MCF 10A (cell line): Measurements from ENCODE around the gene PPP4R1. TPM values are rescaled to one million over a fixed set of nuclear protein-coding genes. Genes with fewer than 3 reads are reported as not detected.

ENCODE experiments used
- BruUV-seq: library from RNA; stranded (reverse); fragments of 400-500 nt; replicated peaks from 2 replicates; lab custom pipeline; 2021; lab: Mats Ljungman, UMichigan
- CTCF ChIA-PET: fragments of 300-600 bp; sonication (Branson Sonifier 250); formaldehyde crosslinking; extraction: SDS; loops from one replicate; lab custom pipeline; 2021; ENCODE audit warnings: antibody characterized with exemption, inconsistent platforms; lab: Yijun Ruan, JAX
- POLR2A ChIA-PET: fragments of 300-600, 350-650 bp; sonication (Branson Sonifier 250); formaldehyde crosslinking; extraction: SDS; loops from one replicate; lab custom pipeline; 2020; ENCODE audit warnings: antibody characterized with exemption, inconsistent platforms; lab: Yijun Ruan, JAX
- DNase-seq: peaks from one replicate; pipeline ENCODE4 v3.0.0-alpha.2; 2018; ENCODE audit not compliant: unreplicated experiment
- H3K27ac Mint-ChIP-seq: one replicate; pipeline ENCODE4 v1.8.0; 2022; ENCODE audit warnings: mild to moderate bottlenecking, low read depth, mixed read lengths; ENCODE audit not compliant: unreplicated experiment
- H3K27me3 Mint-ChIP-seq: one replicate; pipeline ENCODE4 v1.8.0; 2022; ENCODE audit warnings: mixed read lengths; ENCODE audit not compliant: insufficient read depth, unreplicated experiment
- H3K36me3 Mint-ChIP-seq: one replicate; pipeline ENCODE4 v1.8.0; 2022; ENCODE audit warnings: mild to moderate bottlenecking, moderate library complexity, mixed read lengths; ENCODE audit not compliant: insufficient read depth, unreplicated experiment
- H3K4me1 Mint-ChIP-seq: one replicate; pipeline ENCODE4 v1.8.0; 2022; ENCODE audit warnings: mixed read lengths; ENCODE audit not compliant: insufficient read depth, unreplicated experiment
- H3K4me3 Mint-ChIP-seq: one replicate; pipeline ENCODE4 v1.8.0; 2022; ENCODE audit warnings: mild to moderate bottlenecking, moderate library complexity, mixed read lengths; ENCODE audit not compliant: unreplicated experiment
- H3K9me3 Mint-ChIP-seq: one replicate; pipeline ENCODE4 v1.8.0; 2022; ENCODE audit warnings: mixed read lengths; ENCODE audit not compliant: unreplicated experiment
- intact Hi-C: fragments of 100-400 bp; cut with micrococcal nuclease; formaldehyde crosslinking; loops from 2 replicates; pipeline ENCODE4 v1.14.1; 2022
- total RNA-seq: library from RNA; stranded (reverse); gene quantifications from 2 replicates; pipeline ENCODE4 v1.2.3, GENCODE V29; 2022
- TF ChIP-seq, protein P1 (sequence below): fragments of 200-600 bp; IDR thresholded peaks from one replicate; pipeline ENCODE4 v1.8.0; 2022; ENCODE audit warnings: antibody characterized with exemption, mild to moderate bottlenecking; ENCODE audit not compliant: unreplicated experiment

Gene PPP4R1
- total RNA-seq, 1 experiment from 2014 or later, result 109 TPM

DNA sequence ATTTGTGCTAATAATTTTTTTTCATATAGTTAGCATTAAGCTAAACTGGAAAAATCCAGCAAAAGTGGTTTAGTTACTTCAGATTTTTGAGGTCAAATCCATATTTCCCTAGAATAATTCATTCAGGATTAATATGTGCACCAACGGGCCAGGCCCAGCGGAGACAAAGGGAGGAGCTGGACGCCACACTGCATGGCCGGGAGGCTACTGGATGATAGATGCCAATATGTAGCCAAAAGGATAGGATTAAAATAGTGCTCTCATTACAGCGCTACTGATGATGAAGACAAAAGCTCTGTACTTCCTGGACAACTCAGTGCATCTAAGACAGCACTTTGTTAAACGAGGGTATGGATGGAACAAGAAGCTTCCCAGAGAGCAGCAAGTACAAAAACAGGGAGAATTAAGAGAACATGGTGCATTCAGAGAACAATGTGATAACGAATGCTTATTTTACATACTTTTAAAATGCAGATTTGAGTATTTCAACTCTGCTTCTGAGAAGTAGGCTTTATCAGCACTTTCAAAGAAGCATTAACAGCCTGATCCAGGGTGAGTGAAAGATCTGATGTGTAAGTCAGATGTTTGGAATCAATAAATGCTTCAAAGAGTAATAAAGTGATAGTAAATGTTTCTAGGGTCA lies 39.8 kb downstream of the PPP4R1 start:
- Mint-ChIP-seq H3K4me1 (peaks cover 35% of the 10 kb centered on the region), H3K4me3 (no peak overlapping the region), H3K9me3 (no peaks in the 10 kb centered on the region), H3K36me3 (peaks cover 66% of the 10 kb centered on the region), H3K27me3 (no peaks in the 10 kb centered on the region), H3K27ac (no peak overlapping the region)
- no peak for DNase-seq
- BruUV-seq, result no TSS peak
- TF ChIP-seq, protein P1, sequence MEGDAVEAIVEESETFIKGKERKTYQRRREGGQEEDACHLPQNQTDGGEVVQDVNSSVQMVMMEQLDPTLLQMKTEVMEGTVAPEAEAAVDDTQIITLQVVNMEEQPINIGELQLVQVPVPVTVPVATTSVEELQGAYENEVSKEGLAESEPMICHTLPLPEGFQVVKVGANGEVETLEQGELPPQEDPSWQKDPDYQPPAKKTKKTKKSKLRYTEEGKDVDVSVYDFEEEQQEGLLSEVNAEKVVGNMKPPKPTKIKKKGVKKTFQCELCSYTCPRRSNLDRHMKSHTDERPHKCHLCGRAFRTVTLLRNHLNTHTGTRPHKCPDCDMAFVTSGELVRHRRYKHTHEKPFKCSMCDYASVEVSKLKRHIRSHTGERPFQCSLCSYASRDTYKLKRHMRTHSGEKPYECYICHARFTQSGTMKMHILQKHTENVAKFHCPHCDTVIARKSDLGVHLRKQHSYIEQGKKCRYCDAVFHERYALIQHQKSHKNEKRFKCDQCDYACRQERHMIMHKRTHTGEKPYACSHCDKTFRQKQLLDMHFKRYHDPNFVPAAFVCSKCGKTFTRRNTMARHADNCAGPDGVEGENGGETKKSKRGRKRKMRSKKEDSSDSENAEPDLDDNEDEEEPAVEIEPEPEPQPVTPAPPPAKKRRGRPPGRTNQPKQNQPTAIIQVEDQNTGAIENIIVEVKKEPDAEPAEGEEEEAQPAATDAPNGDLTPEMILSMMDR, result no peak
- POLR2A ChIA-PET, result interaction anchor here (0.9 to 3.2 kb wide), 11 partner anchors 9 to 341 kb away, joined by 3 to 30 read pairs (median 7); partner anchors contain the start of gene VAPA
- CTCF ChIA-PET, result interaction anchor here (0.5 to 4.5 kb wide), 34 partner anchors 8 to 499 kb away, joined by 3 to 30 read pairs (median 4); no protein-coding TSS in a partner anchor
- intact Hi-C loops, result loop anchor here (1.0 to 10.0 kb wide), 6 partner anchors 38 to 950 kb away; partner anchors contain the start of gene NAPG

DNA sequence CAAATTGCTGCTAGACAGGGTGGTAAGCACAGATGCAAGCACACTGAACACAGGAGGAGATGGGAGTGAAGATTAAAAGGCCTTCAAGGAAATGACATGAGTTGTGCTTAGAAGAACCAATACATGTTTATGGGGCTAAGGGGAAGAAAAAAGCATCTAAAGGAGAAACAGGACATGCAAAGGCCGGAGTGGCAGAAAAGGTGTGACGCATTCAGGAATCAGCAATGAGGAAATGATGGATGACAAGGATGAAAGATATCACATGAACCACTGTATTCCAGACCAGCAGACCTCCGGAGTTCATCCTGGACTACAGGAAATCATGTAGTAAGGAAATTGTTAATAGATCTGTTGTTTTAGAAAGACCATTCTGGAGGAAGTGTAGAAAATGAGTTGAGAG lies 42.8 kb downstream of the PPP4R1 start:
- Mint-ChIP-seq H3K4me3 (no peak overlapping the region), H3K4me1 (peaks cover 26% of the 10 kb centered on the region), H3K36me3 (peaks cover 78% of the 10 kb centered on the region), H3K27ac (peak overlapping the region; percentile 72), H3K9me3 (no peaks in the 10 kb centered on the region), H3K27me3 (no peaks in the 10 kb centered on the region)
- ChIA-PET POLR2A (interaction anchor here (0.7 to 1.0 kb wide), 2 partner anchors 9 to 991 kb away, joined by 3 read pairs; no protein-coding TSS in a partner anchor), CTCF (no interaction called here)
- TF ChIP-seq, protein P1, result no peak
- intact Hi-C loops, result loop anchor here (10.0 kb wide), 2 partner anchors 203 to 953 kb away; partner anchors contain the start of gene NAPG
- DNase-seq, result no peak
- BruUV-seq, result no TSS peak

DNA sequence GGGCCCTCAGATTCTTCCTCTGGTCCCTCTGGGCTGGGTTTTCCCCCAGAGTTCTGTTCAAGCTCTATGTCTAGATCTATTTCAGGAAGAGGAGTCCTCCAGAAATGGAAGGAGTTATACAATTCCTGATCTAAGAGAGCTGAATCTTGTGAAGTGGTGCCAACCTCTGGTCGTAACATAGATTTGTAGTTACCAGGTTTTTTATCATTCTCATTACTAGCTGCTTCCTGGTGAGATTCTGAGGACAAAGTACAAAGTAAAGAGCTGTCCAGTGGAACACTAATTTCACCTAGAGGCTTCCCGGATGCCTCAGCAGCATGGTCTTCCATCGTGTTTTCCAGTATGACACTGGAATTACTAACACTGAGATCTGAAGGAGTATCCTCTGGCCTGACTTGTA lies 44.1 kb downstream of the PPP4R1 start:
- Mint-ChIP-seq H3K27ac (no peak overlapping the region), H3K4me3 (no peak overlapping the region), H3K9me3 (no peaks in the 10 kb centered on the region), H3K27me3 (no peaks in the 10 kb centered on the region), H3K36me3 (peaks cover 80% of the 10 kb centered on the region), H3K4me1 (peaks cover 19% of the 10 kb centered on the region)
- no peak for DNase-seq
- TF ChIP-seq, protein P1, result no peak
- intact Hi-C loops, result loop anchor here (10.0 kb wide), 2 partner anchors 205 to 955 kb away; partner anchors contain the start of gene NAPG
- ChIA-PET POLR2A (interaction anchor here (1.0 kb wide), 2 partner anchors 8 to 17 kb away, joined by 3 read pairs; no protein-coding TSS in a partner anchor), CTCF (interaction anchor here (0.6 kb wide), 1 partner anchor 14 kb away, joined by 4 read pairs; no protein-coding TSS in a partner anchor)
- BruUV-seq, result no TSS peak

DNA sequence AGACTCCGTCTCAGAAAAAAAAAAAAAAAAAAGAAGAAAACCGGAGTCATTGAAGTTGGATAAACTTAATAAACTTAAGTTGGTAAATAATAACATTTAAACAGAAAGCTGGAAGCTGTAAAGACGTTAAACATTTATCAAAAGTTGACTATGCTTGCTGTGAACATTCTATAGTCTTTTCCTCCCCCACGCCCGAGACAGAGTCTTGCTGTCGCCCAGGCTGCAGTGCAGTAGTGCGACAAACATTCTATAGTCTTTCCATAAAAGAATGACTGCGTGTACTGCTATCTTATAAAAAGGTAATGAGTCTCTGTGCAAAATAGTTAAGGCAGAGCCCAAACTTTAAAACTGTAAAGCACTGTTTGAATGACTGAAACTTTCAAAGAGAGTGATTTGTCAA lies 45.2 kb downstream of the PPP4R1 start:
- intact Hi-C loops, result no loop called here
- Mint-ChIP-seq H3K36me3 (peaks cover 88% of the 10 kb centered on the region), H3K4me1 (peaks cover 14% of the 10 kb centered on the region), H3K9me3 (no peaks in the 10 kb centered on the region), H3K27me3 (no peaks in the 10 kb centered on the region), H3K27ac (no peak overlapping the region), H3K4me3 (no peak overlapping the region)
- TF ChIP-seq, protein P1, result no peak
- BruUV-seq, result no TSS peak
- no peak for DNase-seq
- CTCF ChIA-PET, result interaction anchor here (0.6 to 1.7 kb wide), 4 partner anchors 9 to 382 kb away, joined by 3 to 4 read pairs (median 4); no protein-coding TSS in a partner anchor
- POLR2A ChIA-PET, result no interaction called here
